Measurements from ENCODE around the gene VKORC1L1. TPM values are rescaled to one million over a fixed set of nuclear protein-coding genes. Genes with fewer than 3 reads are reported as not detected.
"Not testable (repeated sequence)": the region's sequence is repeated elsewhere in the genome, so short reads cannot be mapped to it uniquely, and the experiment has no call there.

VKORC1L1 gene
- total RNA-seq, 1 experiment from 2014 or later: 23.6 TPM

- H3K9me2 ChIP-seq (replicated peaks; ENCODE audit: insufficient read depth, low read length): no peaks in the 10 kb centered on the region
- no peaks in the 10 kb centered on the region for H4K20me1 ChIP-seq (ENCODE audit: insufficient read depth, low read depth, low read length)
- no peak overlapping the region for H2AFZ ChIP-seq (ENCODE audit: low read length)
- H3K4me1 ChIP-seq (ENCODE audit: low read length): no peaks in the 10 kb centered on the region
- H3K9ac ChIP-seq (ENCODE audit: low read length): no peak overlapping the region
- no peaks in the 10 kb centered on the region for H3K9me3 ChIP-seq (ENCODE audit: low read length)
- H3K4me2 ChIP-seq (ENCODE audit: low read depth, low read length, poor library complexity, severe bottlenecking): no peak overlapping the region
- DNase-seq: no peak
- no peak overlapping the region for H3K27ac ChIP-seq (ENCODE audit: low read length)
- no peaks in the 10 kb centered on the region for H3K27me3 ChIP-seq (ENCODE audit: low read length)
- no peaks in the 10 kb centered on the region for H3K79me2 ChIP-seq (ENCODE audit: low read length)
- H3K4me3 ChIP-seq (ENCODE audit: low read length): no peak overlapping the region
- peaks cover 22% of the 10 kb centered on the region for H3K36me3 ChIP-seq (ENCODE audit: insufficient read depth, low read length)
Measured at GRCh38 chr7:65960351-65961074, 87.6 kb downstream of the VKORC1L1 start.

DNA sequence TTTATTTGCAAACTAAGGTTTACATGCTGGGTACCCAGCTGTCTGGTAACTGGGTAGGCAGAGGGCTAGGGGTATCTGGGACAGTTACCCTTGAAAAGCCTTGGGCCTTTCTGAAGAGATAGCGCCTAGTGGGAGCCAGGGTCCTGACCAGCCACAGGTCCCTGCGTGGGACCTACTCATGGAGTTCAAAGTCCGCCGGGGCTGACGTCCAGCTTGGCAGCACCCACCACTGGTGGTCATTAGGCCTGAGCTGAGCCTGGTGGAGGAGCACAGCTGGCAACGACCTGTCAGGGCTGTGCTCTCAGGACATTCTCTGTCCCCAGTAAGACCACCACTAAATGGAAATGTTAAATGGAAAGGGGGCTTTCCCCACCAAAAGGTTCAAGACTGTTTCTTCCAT is 89.2 kb downstream of the VKORC1L1 start:
- Histone ChIP-seq H3K4me1 (ENCODE audit: low read length) (no peaks in the 10 kb centered on the region), H2AFZ (ENCODE audit: low read length) (no peak overlapping the region), H3K4me3 (ENCODE audit: low read length) (no peak overlapping the region), H3K27me3 (ENCODE audit: low read length) (no peaks in the 10 kb centered on the region), H4K20me1 (ENCODE audit: insufficient read depth, low read depth, low read length) (no peaks in the 10 kb centered on the region), H3K9ac (ENCODE audit: low read length) (no peak overlapping the region), H3K9me3 (ENCODE audit: low read length) (no peaks in the 10 kb centered on the region), H3K27ac (ENCODE audit: low read length) (no peak overlapping the region), H3K36me3 (ENCODE audit: insufficient read depth, low read length) (peaks cover 22% of the 10 kb centered on the region), H3K79me2 (ENCODE audit: low read length) (no peaks in the 10 kb centered on the region), H3K9me2 (replicated peaks; ENCODE audit: insufficient read depth, low read length) (no peaks in the 10 kb centered on the region), H3K4me2 (ENCODE audit: low read depth, low read length, poor library complexity, severe bottlenecking) (no peak overlapping the region)
- no peak for DNase-seq

DNA sequence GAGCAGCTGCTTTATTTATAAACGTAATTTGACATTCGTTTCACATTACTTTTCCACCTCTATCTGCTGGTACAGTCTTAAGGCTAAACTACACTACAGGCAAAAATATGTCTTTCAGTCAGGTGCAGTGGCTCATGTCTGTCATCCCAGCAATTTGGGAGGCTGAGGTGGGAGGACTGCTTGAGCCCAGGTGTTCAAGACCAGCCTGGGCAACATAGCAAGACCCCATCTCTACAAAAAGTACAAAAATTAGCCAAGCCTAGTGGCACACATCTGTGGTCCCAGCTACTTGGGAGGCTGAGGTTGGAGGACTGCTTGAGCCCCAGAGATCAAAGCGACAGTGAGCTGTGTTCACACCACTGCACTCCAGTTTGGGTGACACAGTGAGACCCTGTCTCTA is 91.8 kb downstream of the VKORC1L1 start:
- H3K36me3 ChIP-seq (ENCODE audit: insufficient read depth, low read length): peaks cover 17% of the 10 kb centered on the region
- not testable (repeated sequence) for H3K27me3 ChIP-seq (ENCODE audit: low read length)

GRCh38 chr7:65966146-65966545 is 93.3 kb downstream of the VKORC1L1 start:
- H3K79me2 ChIP-seq (ENCODE audit: low read length): no peaks in the 10 kb centered on the region
- DNase-seq: no peak
- H4K20me1 ChIP-seq (ENCODE audit: insufficient read depth, low read depth, low read length): no peaks in the 10 kb centered on the region
- no peak overlapping the region for H3K4me3 ChIP-seq (ENCODE audit: low read length)
- no peaks in the 10 kb centered on the region for H3K27me3 ChIP-seq (ENCODE audit: low read length)
- no peak overlapping the region for H3K27ac ChIP-seq (ENCODE audit: low read length)
- H3K4me1 ChIP-seq (ENCODE audit: low read length): no peaks in the 10 kb centered on the region
- H3K9me2 ChIP-seq (replicated peaks; ENCODE audit: insufficient read depth, low read length): no peaks in the 10 kb centered on the region
- H3K9me3 ChIP-seq (ENCODE audit: low read length): no peaks in the 10 kb centered on the region
- no peak overlapping the region for H3K9ac ChIP-seq (ENCODE audit: low read length)
- H2AFZ ChIP-seq (ENCODE audit: low read length): no peak overlapping the region
- H3K4me2 ChIP-seq (ENCODE audit: low read depth, low read length, poor library complexity, severe bottlenecking): no peak overlapping the region
- peaks cover 14% of the 10 kb centered on the region for H3K36me3 ChIP-seq (ENCODE audit: insufficient read depth, low read length)

More for the DNA sequence above, 91.8 kb downstream of the VKORC1L1 start:
- not testable (repeated sequence) for H3K4me1 ChIP-seq (ENCODE audit: low read length); H2AFZ ChIP-seq (ENCODE audit: low read length); H3K27ac ChIP-seq (ENCODE audit: low read length); H3K9ac ChIP-seq (ENCODE audit: low read length); H3K9me2 ChIP-seq (replicated peaks; ENCODE audit: insufficient read depth, low read length); H3K4me3 ChIP-seq (ENCODE audit: low read length); DNase-seq; H3K9me3 ChIP-seq (ENCODE audit: low read length); H4K20me1 ChIP-seq (ENCODE audit: insufficient read depth, low read depth, low read length); H3K4me2 ChIP-seq (ENCODE audit: low read depth, low read length, poor library complexity, severe bottlenecking); H3K79me2 ChIP-seq (ENCODE audit: low read length)

DNA sequence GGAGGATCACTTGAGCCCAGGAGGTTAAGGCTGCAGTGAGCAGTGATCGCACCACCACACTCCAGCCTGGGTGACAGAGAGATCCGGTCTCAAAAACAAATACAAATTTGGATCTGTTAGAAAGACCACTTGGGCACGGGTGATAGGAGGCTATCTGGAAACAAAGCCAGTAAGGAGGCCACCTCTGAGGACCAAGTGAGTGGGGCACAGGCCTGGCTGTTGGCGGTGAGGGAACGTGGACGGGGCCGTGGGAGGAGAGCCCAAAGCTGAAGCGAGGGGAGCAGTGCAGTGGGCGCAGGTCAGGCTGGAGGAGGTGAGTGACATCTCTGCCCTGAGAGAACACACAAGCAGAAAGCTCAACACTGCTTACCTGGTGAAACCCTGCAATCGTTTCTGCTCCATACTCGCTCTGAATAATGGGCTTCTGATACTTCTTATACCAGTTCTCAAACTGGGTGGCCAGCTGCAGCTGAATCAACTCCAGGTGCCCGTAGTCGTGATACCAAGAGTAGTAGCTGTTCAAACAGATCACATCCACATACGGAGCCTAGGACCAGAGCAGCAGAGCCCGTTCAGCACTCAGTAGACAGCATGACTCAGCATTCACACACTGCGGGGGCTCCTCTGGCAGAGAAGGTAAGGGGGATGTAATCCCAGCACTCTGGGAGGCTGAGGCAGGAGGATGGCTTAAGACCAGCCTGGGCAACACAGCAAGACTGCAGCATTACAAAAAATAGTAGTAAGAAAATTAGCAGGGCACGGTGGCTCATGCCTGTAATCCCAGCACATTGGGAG is 94.7 kb downstream of the VKORC1L1 start:
- Histone ChIP-seq H3K27ac (ENCODE audit: low read length) (no peak overlapping the region), H2AFZ (ENCODE audit: low read length) (no peak overlapping the region), H3K4me2 (ENCODE audit: low read depth, low read length, poor library complexity, severe bottlenecking) (no peak overlapping the region), H3K9me3 (ENCODE audit: low read length) (no peaks in the 10 kb centered on the region), H3K9me2 (replicated peaks; ENCODE audit: insufficient read depth, low read length) (no peaks in the 10 kb centered on the region), H3K79me2 (ENCODE audit: low read length) (no peaks in the 10 kb centered on the region), H3K36me3 (ENCODE audit: insufficient read depth, low read length) (peaks cover 14% of the 10 kb centered on the region), H3K4me3 (ENCODE audit: low read length) (no peak overlapping the region), H4K20me1 (ENCODE audit: insufficient read depth, low read depth, low read length) (no peaks in the 10 kb centered on the region), H3K9ac (ENCODE audit: low read length) (no peak overlapping the region), H3K4me1 (ENCODE audit: low read length) (no peaks in the 10 kb centered on the region), H3K27me3 (ENCODE audit: low read length) (no peaks in the 10 kb centered on the region)
- DNase-seq: no peak

GRCh38 chr7:65968256-65969185 is 95.6 kb downstream of the VKORC1L1 start:
- no peak for DNase-seq
- Histone ChIP-seq H3K9me3 (ENCODE audit: low read length) (no peaks in the 10 kb centered on the region), H3K36me3 (ENCODE audit: insufficient read depth, low read length) (peaks cover 12% of the 10 kb centered on the region), H3K9ac (ENCODE audit: low read length) (no peak overlapping the region), H3K9me2 (replicated peaks; ENCODE audit: insufficient read depth, low read length) (no peaks in the 10 kb centered on the region), H3K27me3 (ENCODE audit: low read length) (no peaks in the 10 kb centered on the region), H3K79me2 (ENCODE audit: low read length) (no peaks in the 10 kb centered on the region), H3K4me3 (ENCODE audit: low read length) (no peak overlapping the region), H2AFZ (ENCODE audit: low read length) (no peak overlapping the region), H4K20me1 (ENCODE audit: insufficient read depth, low read depth, low read length) (no peaks in the 10 kb centered on the region), H3K4me1 (ENCODE audit: low read length) (no peaks in the 10 kb centered on the region), H3K27ac (ENCODE audit: low read length) (no peak overlapping the region), H3K4me2 (ENCODE audit: low read depth, low read length, poor library complexity, severe bottlenecking) (no peak overlapping the region)

- no peak overlapping the region for H3K9ac ChIP-seq (ENCODE audit: low read length)
- no peaks in the 10 kb centered on the region for H3K79me2 ChIP-seq (ENCODE audit: low read length)
- H3K4me3 ChIP-seq (ENCODE audit: low read length): no peak overlapping the region
- H3K27ac ChIP-seq (ENCODE audit: low read length): no peak overlapping the region
- H3K4me2 ChIP-seq (ENCODE audit: low read depth, low read length, poor library complexity, severe bottlenecking): no peak overlapping the region
- H3K36me3 ChIP-seq (ENCODE audit: insufficient read depth, low read length): peaks cover 7% of the 10 kb centered on the region; the same call in 1 of the 2 replicates
- DNase-seq: no peak
- H3K27me3 ChIP-seq (ENCODE audit: low read length): no peaks in the 10 kb centered on the region
- H3K4me1 ChIP-seq (ENCODE audit: low read length): no peaks in the 10 kb centered on the region
- no peak overlapping the region for H2AFZ ChIP-seq (ENCODE audit: low read length)
- no peaks in the 10 kb centered on the region for H4K20me1 ChIP-seq (ENCODE audit: insufficient read depth, low read depth, low read length)
- no peaks in the 10 kb centered on the region for H3K9me3 ChIP-seq (ENCODE audit: low read length)
- no peaks in the 10 kb centered on the region for H3K9me2 ChIP-seq (replicated peaks; ENCODE audit: insufficient read depth, low read length)
Measured at GRCh38 chr7:65971021-65971420, 98.1 kb downstream of the VKORC1L1 start.

DNA sequence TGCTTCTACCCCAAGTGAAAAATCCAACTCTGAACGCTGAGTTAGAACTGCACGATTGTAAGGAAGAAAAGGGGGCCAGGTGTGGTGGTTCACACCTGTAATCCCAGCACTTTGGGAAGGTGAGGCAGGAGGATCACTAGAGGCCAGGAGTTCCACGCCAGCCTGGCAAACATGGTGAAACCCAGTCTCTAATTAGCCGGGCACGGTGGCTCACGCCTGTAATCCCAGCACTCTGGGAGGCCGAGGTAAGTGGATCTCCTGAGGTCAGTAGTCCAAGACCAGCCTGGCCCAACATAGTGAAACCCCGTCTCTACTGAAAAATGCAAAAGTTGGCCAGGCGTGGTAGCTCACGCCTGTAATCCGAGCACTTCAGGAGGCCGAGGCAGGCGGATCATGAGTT is 100.1 kb downstream of the VKORC1L1 start:
- Histone ChIP-seq H3K9ac (ENCODE audit: low read length) (no peak overlapping the region), H3K36me3 (ENCODE audit: insufficient read depth, low read length) (peaks cover 7% of the 10 kb centered on the region), H2AFZ (ENCODE audit: low read length) (no peak overlapping the region), H4K20me1 (ENCODE audit: insufficient read depth, low read depth, low read length) (no peaks in the 10 kb centered on the region), H3K79me2 (ENCODE audit: low read length) (no peaks in the 10 kb centered on the region), H3K4me3 (ENCODE audit: low read length) (no peak overlapping the region), H3K27me3 (ENCODE audit: low read length) (no peaks in the 10 kb centered on the region), H3K9me2 (replicated peaks; ENCODE audit: insufficient read depth, low read length) (no peaks in the 10 kb centered on the region), H3K9me3 (ENCODE audit: low read length) (no peaks in the 10 kb centered on the region), H3K4me1 (ENCODE audit: low read length) (no peaks in the 10 kb centered on the region), H3K4me2 (ENCODE audit: low read depth, low read length, poor library complexity, severe bottlenecking) (no peak overlapping the region), H3K27ac (ENCODE audit: low read length) (no peak overlapping the region)
- no peak for DNase-seq
